Posterior cingulate gyrus (tissue), 11 donors: ENCODE data around the gene KLF13.

Source experiments
- DNase-seq, 10 donors: peaks; one replicate each; pipeline versions ENCODE4 v3.0.0 to v3.0.0-alpha.2; 2020 to 2021; ENCODE audit warnings: mixed read lengths in 3 of 10
- intact Hi-C: fragments of 100-400 bp; cut with DNase I; formaldehyde crosslinking; loops from one replicate; pipeline ENCODE4 v1.15.1; 2023

KLF13 gene

DNA sequence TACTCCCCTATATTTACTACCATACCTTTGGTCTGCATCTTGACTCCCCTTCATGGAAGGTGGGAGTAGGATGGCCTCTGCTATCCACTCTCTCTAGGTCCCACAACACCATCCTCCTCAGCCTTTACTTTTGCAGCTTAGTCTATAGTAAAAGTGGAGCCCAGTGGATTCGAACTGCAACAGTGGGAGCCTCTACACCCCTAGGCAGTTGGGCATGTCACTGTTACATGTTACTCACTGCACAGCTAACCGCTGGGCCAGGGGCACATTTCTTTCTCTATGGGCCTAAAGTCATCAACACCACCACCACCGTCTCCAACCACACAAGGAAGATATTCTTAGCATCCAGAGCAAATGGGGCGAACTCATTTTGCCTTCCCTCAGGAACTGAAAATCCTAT is 62.9 kb downstream of the KLF13 start:
- intact Hi-C loops = no loop called here
- DNase-seq = no peak

DNA sequence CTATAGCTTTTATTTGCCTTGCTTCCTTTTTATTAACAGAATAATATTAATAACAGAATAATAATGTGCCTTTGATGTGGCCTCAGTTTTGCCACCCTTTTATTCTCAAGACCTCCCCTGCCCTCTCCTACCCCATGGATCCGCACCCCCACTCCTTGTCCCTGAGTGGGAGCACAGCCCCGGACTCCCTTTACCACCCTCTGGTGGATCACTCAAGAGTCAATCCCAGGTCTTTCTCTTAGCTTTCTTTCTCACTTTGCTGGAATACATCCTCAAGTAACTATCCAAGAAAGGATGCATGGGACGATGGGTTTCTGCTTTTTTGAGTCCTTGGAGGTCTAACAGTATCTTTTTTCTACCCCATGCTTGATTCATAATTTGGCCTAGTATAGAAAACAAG is 63.4 kb downstream of the KLF13 start:
- DNase-seq = no peak
- intact Hi-C loops = no loop called here

DNA sequence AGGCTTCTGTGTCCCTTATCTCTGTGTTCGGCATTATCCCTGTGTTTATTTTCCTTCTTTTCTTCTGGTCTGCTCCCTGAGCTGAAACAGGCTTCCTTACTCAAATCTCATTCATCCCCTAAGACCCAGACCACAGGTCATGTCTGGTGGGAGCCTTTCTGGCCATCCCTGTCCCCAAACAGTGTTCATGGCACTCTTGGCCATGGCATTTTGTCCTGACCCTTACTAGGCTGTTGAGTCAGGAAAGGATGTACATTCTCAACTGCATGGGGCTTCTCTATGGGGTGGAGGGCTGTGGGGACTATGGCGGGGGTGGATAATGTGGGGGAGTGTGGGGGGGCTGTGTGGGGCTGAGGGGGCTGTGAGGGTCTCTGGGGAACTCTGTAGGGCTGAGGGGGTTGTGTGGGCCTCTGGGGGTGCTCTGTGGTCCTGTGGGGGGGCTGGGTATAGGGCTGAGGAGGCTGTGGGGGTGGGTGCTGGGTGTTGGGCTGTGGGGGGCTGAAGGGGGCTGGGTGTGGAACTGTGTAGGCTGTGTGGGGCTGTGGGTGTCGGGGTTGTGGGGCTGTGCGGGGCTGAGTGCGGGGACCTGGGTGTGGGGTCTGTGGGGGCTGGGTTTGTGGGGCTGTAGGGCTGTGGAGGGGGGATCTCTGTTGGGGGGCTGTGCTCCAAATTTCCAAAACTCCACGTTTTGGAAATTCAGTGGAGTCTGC is 64.3 kb downstream of the KLF13 start:
- DNase-seq = peak in 1 of 10 donors; percentile 74
- intact Hi-C loops = no loop called here

DNA sequence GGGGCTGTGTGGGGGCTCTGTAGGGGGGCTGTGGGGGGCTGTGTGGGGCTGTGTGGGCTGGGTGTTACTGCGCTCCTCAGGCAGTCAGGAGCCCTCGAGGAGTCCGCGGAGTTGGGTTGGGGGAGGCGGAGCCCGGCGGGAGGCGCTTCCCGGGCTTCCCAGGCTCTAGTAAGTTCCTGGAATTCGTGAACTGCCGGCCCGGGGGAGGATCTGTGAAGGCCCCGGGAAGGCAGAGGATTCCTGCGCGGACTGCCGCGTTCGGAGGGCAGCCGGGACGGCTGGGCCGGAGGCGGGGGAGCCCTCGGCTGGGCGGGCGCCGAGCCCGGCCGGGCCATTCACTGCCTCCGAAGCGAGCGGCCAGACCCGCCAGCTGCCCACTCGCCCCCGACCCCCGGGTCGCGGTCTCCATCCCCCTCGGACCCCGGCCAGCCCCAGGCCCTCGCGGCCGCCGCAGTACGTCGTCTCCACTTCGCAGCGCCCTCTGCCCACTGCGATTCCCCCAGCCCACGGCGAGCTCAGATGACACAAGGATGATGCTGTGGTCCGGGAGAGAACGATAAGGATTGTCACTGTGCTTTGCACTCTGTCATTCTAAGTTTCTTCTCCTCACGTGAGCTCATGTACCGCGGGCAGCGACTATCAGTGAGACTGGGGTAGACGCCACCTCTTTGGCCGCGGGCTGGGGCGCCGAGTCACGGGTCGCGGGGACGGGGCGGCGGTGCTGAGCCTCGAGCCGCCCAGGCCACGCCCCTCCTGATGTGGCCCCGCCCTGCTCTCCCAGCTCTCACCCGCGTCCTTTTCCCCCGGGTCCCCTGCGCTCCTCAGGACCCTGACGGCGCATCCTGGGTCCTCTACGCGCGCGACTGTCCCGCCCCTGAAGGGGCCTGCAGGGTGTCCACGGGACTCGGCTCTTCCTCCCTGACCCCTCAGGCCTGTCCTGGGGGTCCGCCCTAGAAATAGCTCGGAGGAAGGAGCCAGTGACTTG is 65.3 kb downstream of the KLF13 start:
- intact Hi-C loops = no loop called here
- DNase-seq = peak in 8 of 10 donors; percentile 57 to 95 (median 68)

DNA sequence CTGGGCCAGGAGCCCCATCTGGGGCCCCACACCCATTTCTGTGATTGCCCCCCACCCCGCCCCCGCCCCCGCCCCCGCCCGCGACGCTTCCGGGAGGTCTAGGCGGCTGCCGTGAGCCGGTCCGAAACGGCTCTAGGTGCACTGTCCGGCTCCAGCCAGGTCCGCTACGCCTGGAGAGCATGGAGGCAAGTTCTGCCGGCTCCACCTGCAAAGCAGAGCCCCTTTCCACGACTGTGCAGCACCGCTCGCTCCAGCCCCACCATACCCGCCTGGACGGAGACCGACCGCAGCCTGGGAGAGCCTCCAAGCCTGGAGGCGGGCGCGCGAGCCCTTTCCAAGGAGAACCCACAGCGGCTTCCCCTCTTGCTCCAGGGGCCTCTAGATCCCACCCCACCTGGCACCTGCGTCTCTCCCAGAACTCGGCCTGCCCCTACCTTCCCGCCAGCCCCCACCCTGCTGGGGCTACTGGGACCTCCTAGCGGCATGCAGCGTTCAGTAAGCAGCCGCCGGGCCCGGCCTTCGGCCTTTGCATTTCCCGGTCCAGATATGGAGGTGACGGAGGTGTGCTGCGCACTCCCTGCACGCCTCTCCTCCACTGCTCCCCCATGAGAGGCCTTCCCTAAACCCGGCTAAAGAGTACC is 66.2 kb downstream of the KLF13 start:
- DNase-seq = peak in 6 of 10 donors; percentile 27 to 89 (median 62)
- intact Hi-C loops = no loop called here

DNA sequence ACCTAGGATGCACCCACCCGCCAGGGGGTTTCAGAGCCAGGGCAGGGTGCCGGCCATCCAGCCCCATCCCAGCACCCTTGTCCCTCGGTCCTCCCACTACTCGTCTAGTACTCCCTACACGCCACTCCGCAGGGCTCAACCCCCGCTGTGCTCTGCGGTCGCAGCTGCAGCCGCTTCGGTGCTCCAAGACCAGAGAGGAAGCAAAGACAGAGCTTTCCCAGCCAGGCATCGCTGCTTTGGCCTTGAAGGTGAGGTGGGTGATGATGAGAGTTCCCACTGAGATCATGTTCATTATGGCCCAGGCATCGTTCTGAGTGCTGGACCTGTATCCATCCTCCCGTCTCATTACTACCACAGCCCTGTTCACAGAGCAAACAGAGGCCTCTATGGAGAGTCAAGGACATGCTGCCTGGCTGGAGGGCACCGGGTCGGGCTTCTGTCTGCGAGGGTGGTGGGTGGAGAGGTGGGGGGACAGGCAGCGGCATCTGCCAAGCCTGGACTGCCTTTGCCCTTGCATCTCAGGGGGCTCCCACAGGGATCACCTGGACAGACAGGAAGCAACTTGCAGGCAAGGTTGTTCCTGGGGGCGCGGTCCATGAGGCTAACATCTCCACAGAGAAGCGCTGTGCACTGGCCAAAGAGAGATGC is 66.9 kb downstream of the KLF13 start:
- peak in 2 of 10 donors; percentile 71 to 84 for DNase-seq
- intact Hi-C loops = no loop called here

DNA sequence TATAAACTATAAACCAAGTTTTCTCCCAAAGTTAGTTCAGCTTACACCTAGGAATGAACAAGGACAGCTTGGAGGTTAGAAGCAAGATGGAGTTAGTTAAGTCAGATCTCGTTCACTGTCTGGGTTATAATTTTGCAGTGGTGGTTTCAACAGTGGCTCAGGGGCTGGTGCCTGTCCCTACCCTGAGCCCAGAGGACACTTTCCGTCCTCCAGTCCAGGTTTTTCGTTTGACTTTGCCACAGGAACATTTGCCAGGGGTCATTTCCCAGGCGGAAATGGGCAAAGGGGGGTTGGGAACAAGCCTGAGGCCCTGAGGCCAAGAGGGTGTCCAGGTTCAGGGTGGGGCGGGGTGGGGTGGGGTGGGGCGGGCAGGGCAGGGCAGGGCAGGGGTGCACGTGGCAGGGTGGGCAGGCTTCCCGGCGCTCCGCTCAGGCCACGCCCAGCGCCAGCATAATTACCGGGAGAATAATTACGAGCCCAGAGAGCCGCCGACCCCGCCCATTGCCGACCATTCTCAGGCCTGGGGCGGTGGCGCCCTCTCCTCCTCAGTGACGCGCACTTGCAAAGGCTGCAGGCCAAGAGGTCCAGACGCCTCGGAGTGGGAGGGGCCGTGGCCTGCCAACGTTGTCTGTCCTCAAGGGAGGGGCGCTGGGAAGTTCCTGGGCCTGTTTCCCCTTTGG is 70.4 kb downstream of the KLF13 start:
- intact Hi-C loops = no loop called here
- DNase-seq = peak in 6 of 10 donors; percentile 38 to 89 (median 68)

DNA sequence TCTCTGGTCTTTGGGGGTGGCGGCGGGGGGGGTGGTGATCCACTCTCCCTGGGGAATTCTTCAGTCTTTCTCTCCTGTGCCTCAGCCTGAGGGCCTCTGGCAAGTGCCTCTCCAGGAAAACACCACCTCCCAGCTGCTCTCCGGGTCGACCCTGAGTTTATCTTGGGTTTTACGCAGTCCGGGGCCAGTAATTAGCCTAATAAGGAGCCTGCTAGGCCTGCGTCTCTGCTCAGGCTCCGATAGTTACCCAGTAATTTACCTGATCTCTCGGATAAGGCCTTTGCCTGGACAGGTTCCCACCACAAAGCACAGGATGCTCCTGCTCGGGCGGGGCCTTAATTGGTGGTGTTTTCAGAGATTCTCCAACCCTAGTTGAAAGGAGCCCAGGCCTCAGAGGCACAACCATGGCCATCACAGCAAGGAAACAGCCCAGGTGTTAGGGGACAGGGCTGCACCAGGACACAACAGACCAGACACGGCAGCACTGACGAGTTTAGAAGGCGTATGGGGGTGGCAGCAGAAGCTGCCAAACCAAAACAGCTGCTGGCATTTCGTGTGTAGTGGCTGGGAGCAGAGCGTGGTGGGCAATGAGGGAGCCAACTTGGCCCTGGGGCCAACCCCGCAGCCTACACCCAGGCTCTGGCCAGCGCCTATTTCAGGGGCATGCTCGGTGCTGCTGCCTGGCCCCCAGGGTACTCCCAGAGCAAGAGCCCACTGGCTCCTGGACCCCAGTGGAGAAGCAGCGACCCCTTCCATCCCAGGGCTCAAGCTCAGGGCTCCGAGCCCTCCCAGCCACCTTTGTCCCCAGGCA is 71.4 kb downstream of the KLF13 start:
- DNase-seq = peak in 1 of 10 donors; percentile 75

DNA sequence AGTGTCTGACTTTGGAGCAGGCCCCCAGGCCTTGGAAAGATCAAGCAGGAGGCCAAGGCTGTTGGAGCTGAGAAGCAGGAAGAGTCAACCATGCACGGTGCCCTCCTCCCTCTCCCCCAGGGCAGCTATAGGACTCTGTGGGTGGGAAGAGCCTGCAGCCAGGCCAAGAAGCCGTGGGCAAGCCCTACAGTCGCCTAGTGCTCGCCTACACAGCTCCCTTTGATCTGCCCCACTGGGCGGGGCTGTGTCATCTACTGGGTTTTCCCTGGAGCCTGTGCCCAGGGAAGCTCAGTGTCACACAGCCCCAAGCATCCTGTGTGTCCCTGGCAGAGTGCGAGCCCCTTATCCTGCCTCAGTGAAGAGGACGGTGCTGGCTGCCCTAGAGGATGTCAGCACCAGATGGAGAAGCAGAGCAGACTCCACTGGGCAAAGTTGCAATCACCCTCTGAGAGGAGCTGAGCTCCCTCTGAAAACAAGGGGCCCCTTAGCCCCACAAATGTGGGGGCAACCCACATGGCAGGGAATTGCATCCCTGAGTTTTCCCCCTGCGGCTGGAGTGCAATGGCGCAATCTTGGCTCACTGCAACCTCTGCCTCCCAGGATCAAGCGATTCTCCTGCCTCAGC is 72.2 kb downstream of the KLF13 start:
- intact Hi-C loops = no loop called here
- DNase-seq = peak in 1 of 10 donors; percentile 62

More for the DNA sequence above, 71.4 kb downstream of the KLF13 start:
- intact Hi-C loops = no loop called here

DNA sequence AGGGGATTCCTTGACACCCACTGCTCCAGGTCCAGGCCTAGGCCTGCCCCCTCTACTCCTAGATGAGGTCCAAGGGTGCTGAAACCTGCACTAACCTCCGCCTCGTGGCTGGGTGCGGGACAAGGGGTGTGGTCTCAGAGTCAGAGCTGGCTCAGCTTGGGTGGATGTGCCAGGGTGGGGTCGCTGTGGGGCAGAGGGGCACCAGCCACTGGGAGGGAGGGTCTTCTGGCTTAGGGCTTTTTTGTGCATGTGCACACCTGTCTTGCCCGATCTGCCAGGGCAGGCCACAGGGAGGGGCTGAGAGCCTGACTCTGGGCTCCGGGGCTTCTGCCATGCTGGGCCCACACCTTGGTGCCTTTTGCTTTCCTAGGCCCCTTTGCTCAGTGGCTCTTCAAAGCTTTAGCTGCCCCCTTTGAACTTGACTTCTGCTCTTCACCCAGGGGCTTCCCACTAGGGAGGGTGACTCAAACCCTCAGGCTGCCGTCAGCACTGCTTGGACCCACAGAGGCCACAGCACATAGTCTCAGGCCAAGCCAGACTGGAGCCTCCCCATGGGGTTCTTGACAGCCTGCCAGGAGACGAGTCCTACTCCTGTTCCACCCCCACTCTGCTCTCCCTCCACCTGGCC is 73.0 kb downstream of the KLF13 start:
- DNase-seq = peak in 1 of 10 donors; percentile 65
- intact Hi-C loops = no loop called here

DNA sequence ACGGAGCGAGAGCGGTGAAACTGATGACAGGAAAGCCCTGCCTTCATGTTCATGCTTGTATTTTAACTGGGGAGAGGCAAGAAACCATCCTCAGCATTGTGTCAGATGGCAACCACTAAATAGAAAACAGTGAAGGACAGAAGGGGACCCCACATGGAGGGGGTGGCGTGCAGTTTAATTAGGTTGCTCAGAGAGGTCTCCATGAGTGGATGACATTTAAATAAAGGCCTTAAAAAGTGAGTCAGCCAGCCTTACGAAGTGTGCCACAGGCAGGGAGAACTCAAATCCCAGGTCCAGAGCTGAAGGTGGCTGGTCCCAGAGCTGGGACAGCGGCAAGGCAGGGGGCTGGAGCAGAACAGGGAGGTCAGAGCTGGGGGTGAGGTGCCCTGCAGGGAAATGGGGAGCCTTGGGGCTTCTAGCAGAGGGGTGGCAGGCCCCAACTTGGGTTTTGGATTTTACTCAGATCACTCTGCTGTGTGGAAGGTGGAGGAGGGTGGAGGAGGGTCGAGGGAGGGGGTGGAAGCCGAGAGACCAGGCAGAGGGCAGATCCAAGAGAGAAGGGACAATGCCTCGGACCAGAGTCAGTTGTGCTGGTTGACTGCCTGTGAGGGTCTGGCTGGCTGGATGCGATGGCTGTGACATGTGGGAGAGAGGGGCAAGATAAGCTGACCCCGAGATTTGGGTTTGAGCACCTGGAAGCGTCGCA is 73.7 kb downstream of the KLF13 start:
- intact Hi-C loops = no loop called here
- peak in 1 of 10 donors; percentile 56 for DNase-seq

DNA sequence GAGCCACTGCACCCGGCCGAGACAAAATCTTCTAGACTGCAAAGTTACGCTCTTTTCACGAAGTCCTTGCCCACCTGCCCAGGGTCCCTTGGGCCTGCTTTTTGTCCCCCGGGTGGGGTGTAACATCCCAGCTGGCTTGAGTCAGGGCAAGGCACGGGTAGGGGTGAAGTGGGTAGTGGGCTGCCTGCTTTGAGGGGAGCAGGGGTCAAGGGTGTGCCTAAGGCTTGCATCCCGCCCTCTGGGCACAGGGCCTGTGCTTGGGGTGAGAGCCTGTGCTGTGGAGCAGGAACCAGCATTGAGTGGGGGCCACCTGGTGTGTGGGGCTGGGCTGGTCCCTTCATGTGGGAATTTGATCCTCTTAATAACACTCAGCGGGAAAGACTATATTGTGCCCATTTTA is 74.6 kb downstream of the KLF13 start:
- DNase-seq = peak in 1 of 10 donors; percentile 61
- intact Hi-C loops = no loop called here

DNA sequence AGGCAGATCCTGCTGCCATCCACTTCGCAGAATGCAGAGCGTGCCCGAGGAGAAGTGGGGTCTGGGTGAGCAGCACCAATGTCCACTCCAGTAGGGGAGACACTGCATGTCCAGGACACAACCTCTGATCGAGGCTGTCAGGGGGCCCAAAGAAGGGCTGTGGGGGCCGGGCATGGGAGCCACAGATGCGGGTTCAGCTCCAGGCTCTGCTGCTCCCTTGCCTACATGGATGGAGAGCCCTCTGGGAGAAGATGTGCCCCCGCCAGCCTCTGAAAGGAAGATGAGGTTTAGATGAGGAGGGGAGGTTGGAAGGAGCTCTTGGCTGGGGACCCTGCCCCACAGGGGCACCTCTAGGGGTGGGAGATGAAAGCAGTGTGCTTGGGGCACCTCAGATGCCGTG is 75.4 kb downstream of the KLF13 start:
- DNase-seq = peak in 1 of 10 donors; percentile 70
- intact Hi-C loops = loop anchor here (2.0 kb wide), 1 partner anchor 23 kb away; no protein-coding TSS in a partner anchor

DNA sequence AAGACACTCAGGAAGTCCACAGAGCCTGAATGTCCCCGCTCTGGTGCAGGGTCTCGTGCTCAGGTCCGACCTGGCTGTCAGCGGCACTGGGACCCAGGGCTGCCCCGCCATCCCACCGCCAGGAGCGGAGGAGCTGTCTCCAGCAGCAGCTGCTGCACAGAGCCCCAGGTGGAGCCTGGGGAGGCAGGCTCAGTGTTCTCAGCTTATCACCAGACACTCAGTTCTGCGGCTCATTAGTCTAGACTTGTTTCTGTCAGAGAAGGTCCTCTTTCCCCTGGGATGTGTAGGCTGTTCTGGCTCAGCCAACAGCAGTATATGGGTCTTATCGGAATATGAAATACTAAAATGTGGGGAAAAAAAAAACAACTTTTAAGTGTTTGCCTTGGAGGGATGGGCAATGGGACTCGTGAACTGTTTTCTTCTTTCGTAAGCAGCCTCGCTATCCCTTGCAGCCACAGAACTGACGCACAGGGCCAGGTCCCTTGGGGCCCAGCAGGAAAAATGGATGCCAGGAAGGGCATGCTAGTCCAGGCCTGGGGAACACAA is 75.9 kb downstream of the KLF13 start:
- peak in 1 of 10 donors; percentile 71 for DNase-seq
- intact Hi-C loops = loop anchor here (2.0 kb wide), 1 partner anchor 22 kb away; no protein-coding TSS in a partner anchor

DNA sequence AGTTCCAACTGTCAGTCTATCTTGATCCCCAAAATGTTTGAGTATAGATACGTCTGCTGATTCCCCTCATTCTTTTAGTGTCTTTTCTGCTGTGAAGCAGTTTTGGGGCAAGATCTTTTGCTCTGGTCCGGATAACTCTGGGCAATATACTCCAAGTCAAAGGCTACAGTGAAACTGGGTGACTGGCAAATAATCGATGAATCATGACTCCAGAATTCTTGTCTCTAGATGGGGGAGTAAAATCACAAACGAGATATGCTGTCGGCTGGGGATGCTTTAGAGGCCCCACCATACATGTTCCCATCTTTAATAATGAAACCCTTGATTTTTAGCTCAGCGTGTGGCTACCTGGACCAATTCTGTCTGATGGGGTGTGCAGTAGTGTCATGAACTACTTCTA is 76.5 kb downstream of the KLF13 start:
- intact Hi-C loops = loop anchor here (2.0 kb wide), 1 partner anchor 22 kb away; no protein-coding TSS in a partner anchor

DNA sequence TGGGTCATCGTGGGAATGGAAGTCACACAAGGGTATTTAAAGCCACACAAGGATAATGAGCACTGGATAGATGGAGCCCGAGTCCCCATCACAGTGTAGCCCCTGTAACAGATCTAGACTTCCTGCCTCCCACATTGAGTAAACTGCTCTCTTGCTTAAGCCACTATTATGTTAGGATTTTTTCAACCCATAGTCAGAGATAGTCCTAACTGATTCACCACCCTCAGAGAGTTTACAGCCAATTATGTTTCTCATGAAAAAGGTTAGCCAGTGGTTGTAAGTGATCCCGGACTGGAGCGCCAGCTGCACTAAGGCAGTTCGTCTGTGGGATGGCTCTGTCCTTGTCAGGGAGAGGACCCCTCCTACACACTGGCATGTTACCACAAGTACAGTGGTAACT is 77.0 kb downstream of the KLF13 start:
- intact Hi-C loops = loop anchor here (2.0 kb wide), 1 partner anchor 21 kb away; no protein-coding TSS in a partner anchor
- no peak for DNase-seq

More for the DNA sequence above, 76.5 kb downstream of the KLF13 start:
- DNase-seq = no peak

DNA sequence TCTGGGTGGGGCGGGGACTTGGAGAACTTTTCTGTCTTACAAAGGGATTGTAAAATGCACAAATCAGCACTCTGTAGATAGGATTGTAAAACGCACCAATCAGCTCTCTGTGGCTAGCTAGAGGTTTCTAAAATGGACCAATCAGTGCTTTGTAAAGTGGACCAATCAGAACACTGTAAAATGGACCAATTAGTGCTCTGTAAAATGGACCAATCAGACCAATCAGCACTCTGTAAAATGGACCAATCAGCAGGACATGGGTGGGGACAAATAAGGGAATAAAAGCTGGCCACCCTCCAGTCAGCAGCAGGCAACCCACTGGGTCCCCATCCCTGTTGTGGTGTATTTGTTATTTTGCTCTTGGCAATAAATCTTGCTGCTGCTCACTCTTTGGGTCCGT is 77.7 kb downstream of the KLF13 start:
- intact Hi-C loops = no loop called here
- DNase-seq = no peak
